Mesendoderm (in vitro differentiated cells): Measurements from ENCODE around the gene CPOX.
A peak's percentile ranks its signal among the peaks of the same experiment; 100 is the strongest.

Experiments used
- DNase-seq: peaks from one replicate; pipeline ENCODE4 v3.0.0; 2013
- H2AK5ac ChIP-seq: 2 replicates; pipeline ENCODE4 v1.6.1; 2013; ENCODE audit warnings: low read length, inconsistent platforms
- H2BK120ac ChIP-seq: 2 replicates; pipeline ENCODE4 v1.6.1; 2013; ENCODE audit warnings: low read depth, mild to moderate bottlenecking, low read length, moderate library complexity, mixed read lengths
- H2BK15ac ChIP-seq: replicated peaks from 2 replicates; pipeline ENCODE4 v1.6.1; 2013; ENCODE audit warnings: low read depth, mild to moderate bottlenecking, moderate library complexity
- H2BK5ac ChIP-seq: 2 replicates; pipeline ENCODE4 v1.6.1; 2013; ENCODE audit warnings: low read length, inconsistent platforms
- H3K18ac ChIP-seq: 2 replicates; pipeline ENCODE4 v1.6.1; 2013; ENCODE audit warnings: mild to moderate bottlenecking, low read length, mixed read lengths
- H3K23ac ChIP-seq: one replicate; pipeline ENCODE4 v1.6.1; 2013; ENCODE audit warnings: low read length
- H3K27ac ChIP-seq: 2 replicates; pipeline ENCODE4 v1.5.1; 2013; ENCODE audit warnings: low read depth, mild to moderate bottlenecking, inconsistent platforms, low read length, moderate library complexity
- H3K27me3 ChIP-seq: 2 replicates; pipeline ENCODE4 v1.6.1; 2013; ENCODE audit warnings: low read length, control low read depth, mild to moderate bottlenecking, inconsistent platforms; ENCODE audit not compliant: insufficient read depth, poor library complexity
- H3K36me3 ChIP-seq: 2 replicates; pipeline ENCODE4 v1.6.1; 2013; ENCODE audit warnings: low read length, inconsistent platforms; ENCODE audit not compliant: control insufficient read depth, insufficient read depth
- H3K4ac ChIP-seq: one replicate; pipeline ENCODE4 v1.6.1; 2013; ENCODE audit warnings: low read depth, mild to moderate bottlenecking, low read length, moderate library complexity
- H3K4me1 ChIP-seq: 2 replicates; pipeline ENCODE4 v1.6.1; 2013; ENCODE audit warnings: low read depth, low read length, inconsistent platforms; ENCODE audit not compliant: control insufficient read depth
- H3K4me2 ChIP-seq: 2 replicates; pipeline ENCODE4 v1.6.1; 2013; ENCODE audit warnings: low read length
- H3K4me3 ChIP-seq: 2 replicates; pipeline ENCODE4 v1.5.1; 2013; ENCODE audit warnings: mild to moderate bottlenecking, low read length
- H3K56ac ChIP-seq: one replicate; pipeline ENCODE4 v1.6.1; 2013; ENCODE audit warnings: low read length
- H3K79me1 ChIP-seq: 2 replicates; pipeline ENCODE4 v1.6.1; 2013; ENCODE audit warnings: low read length, inconsistent platforms
- H3K79me2 ChIP-seq: 2 replicates; pipeline ENCODE4 v1.6.1; 2013; ENCODE audit warnings: mild to moderate bottlenecking, low read length; ENCODE audit not compliant: control insufficient read depth, insufficient read depth
- H3K9ac ChIP-seq: 2 replicates; pipeline ENCODE4 v1.6.1; 2013; ENCODE audit warnings: low read length, inconsistent platforms
- H4K5ac ChIP-seq: one replicate; pipeline ENCODE4 v1.6.1; 2013; ENCODE audit warnings: low read length
- H4K8ac ChIP-seq: one replicate; pipeline ENCODE4 v1.6.1; 2013; ENCODE audit warnings: low read depth, mild to moderate bottlenecking, control low read depth, low read length, moderate library complexity
- WGBS: extraction: QIAGEN DNeasy Blood & Tissue Kit; methylation state at CpG from one replicate; pipeline ENCODE4 v1.1.7; 2013; ENCODE audit warnings: low lambda C conversion rate, missing lambda C conversion rate; ENCODE audit not compliant: insufficient coverage; ENCODE audit errors: extremely low coverage; 5-methylcytosine and 5-hydroxymethylcytosine counted together

Gene CPOX

DNA sequence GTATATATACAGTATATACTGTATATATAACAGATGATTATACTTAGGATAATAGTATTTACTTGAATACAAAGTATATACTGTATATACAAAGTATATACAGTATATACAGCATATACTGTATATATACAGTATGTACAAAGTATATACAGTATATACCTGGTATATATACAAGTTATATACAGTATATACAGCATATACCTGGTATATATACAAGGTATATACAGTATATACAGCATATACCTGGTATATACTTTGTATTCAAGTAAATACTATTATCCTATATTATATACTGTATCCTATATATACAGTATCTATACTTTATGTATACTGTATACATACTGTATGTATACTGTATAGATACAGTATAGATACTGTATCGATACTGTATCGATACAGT, 14.6 kb upstream of the CPOX start:
- H2BK15ac ChIP-seq: no peak overlapping the region
- H3K27me3 ChIP-seq: no peaks in the 10 kb centered on the region
- H3K23ac ChIP-seq: no peak overlapping the region
- H2AK5ac ChIP-seq: no peak overlapping the region
- H3K79me2 ChIP-seq: no peaks in the 10 kb centered on the region
- no peak overlapping the region for H3K4me2 ChIP-seq
- H4K8ac ChIP-seq: no peak overlapping the region
- H3K36me3 ChIP-seq: no peaks in the 10 kb centered on the region
- H2BK120ac ChIP-seq: no peak overlapping the region
- no peak overlapping the region for H3K56ac ChIP-seq
- H3K27ac ChIP-seq: no peak overlapping the region
- no peak overlapping the region for H3K18ac ChIP-seq
- H3K79me1 ChIP-seq: no peaks in the 10 kb centered on the region
- H4K5ac ChIP-seq: no peak overlapping the region
- H3K4me1 ChIP-seq: no peaks in the 10 kb centered on the region
- WGBS: no CpG with 5 or more reads among the region's 2 CpGs
- no peak overlapping the region for H3K4ac ChIP-seq
- no peak overlapping the region for H3K9ac ChIP-seq
- no peak overlapping the region for H2BK5ac ChIP-seq
- DNase-seq: no peak
- no peak overlapping the region for H3K4me3 ChIP-seq

DNA sequence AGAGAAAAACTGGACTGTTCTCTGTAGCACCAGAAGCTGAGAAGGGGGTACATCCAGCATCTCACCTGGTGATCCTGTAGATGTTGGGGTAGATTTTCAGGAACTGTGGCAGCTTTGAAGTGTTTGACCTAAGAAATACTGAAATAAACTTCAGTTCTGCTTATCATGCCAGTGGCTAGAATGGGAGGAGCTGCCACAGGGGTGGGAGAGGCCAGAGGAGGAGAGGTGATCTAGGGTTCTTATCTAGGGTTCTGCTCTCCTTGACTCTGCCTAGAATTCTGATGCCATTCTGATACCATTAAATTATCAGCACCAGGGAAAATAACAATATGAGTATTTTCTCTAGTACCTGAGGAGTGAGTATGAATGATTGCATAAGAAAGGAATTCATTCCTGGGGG, 10.2 kb upstream of the CPOX start:
- H3K56ac ChIP-seq: no peak overlapping the region
- no peak overlapping the region for H3K4ac ChIP-seq
- H3K79me1 ChIP-seq: no peaks in the 10 kb centered on the region
- no peaks in the 10 kb centered on the region for H3K27me3 ChIP-seq
- H2BK5ac ChIP-seq: no peak overlapping the region
- H3K79me2 ChIP-seq: no peaks in the 10 kb centered on the region
- H2BK120ac ChIP-seq: no peak overlapping the region
- H4K8ac ChIP-seq: no peak overlapping the region
- H3K23ac ChIP-seq: no peak overlapping the region
- no peaks in the 10 kb centered on the region for H3K4me1 ChIP-seq
- no peak overlapping the region for H3K4me3 ChIP-seq
- no peak overlapping the region for H4K5ac ChIP-seq
- no peak overlapping the region for H3K4me2 ChIP-seq
- no peak overlapping the region for H3K18ac ChIP-seq
- H2BK15ac ChIP-seq: no peak overlapping the region
- H2AK5ac ChIP-seq: no peak overlapping the region
- H3K9ac ChIP-seq: no peak overlapping the region
- DNase-seq: no peak
- H3K36me3 ChIP-seq: no peaks in the 10 kb centered on the region
- no peak overlapping the region for H3K27ac ChIP-seq

DNA sequence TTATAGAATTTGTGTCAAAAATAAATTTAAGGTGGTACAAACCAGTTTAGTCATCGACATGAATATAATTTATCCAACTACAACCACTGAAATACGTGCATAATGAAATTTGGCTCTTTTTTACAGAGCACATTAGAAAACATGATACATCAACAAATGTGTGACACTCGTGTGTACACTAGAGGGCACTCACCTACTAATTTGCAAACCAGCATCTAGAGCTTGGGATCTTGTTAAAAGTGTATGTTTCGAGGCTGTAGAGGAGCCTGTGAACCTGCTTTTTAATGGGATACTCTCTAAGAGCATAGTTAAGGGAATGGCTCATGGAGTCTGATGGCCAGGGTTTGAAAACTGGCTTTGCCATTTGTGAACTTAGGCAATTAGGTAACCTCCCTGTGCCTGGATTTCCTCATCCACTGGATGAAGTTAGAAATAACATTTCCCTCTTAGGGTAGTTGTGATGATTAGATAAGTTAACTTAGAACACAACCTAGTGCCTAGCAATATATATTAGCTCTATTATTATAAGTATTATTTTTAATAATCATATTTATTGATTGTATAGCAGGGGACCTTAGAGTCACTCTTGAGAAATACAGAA, 8.8 kb upstream of the CPOX start:
- Histone ChIP-seq H3K4me2 (no peak overlapping the region), H3K79me2 (no peaks in the 10 kb centered on the region), H3K27me3 (no peaks in the 10 kb centered on the region)

DNA sequence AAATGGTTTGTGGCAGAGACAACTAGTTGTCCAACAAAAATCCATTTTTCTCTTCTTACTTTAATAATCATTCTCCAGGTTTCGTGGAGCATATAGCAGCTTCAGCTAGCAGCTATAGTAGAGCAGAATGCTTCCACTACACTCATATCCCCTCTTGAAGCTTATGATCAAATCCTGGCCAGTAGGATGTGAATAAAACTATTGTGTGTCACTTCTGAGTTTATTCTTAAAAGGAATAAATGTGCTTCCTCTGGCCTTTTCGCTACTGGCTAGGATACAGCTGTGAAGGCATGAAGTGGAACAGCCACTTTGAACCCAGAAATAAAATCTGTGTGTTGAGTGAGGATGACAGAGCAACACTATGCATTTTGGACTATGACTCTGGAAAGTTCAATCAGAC, 7.8 kb upstream of the CPOX start:
- Histone ChIP-seq H3K27me3 (no peaks in the 10 kb centered on the region), H2BK120ac (no peak overlapping the region), H3K4me1 (no peaks in the 10 kb centered on the region), H3K23ac (no peak overlapping the region), H3K56ac (no peak overlapping the region), H3K36me3 (no peaks in the 10 kb centered on the region), H3K4ac (no peak overlapping the region), H4K8ac (no peak overlapping the region), H3K4me3 (no peak overlapping the region), H4K5ac (no peak overlapping the region), H3K79me1 (no peaks in the 10 kb centered on the region), H3K79me2 (no peaks in the 10 kb centered on the region), H2BK5ac (no peak overlapping the region), H3K9ac (no peak overlapping the region), H2AK5ac (no peak overlapping the region), H2BK15ac (no peak overlapping the region), H3K27ac (no peak overlapping the region), H3K4me2 (no peak overlapping the region), H3K18ac (no peak overlapping the region)
- DNase-seq: no peak
- WGBS: no CpG with 5 or more reads among the region's 2 CpGs

More for the DNA sequence above, 8.8 kb upstream of the CPOX start:
- H3K36me3 ChIP-seq: no peaks in the 10 kb centered on the region
- H4K5ac ChIP-seq: no peak overlapping the region
- H3K4me3 ChIP-seq: no peak overlapping the region
- no peak overlapping the region for H3K27ac ChIP-seq
- H3K23ac ChIP-seq: no peak overlapping the region
- no peak overlapping the region for H3K4ac ChIP-seq
- no peak overlapping the region for H4K8ac ChIP-seq
- no peak overlapping the region for H3K9ac ChIP-seq
- no CpG with 5 or more reads among the region's 4 CpGs for WGBS
- no peak overlapping the region for H2BK120ac ChIP-seq
- H2AK5ac ChIP-seq: no peak overlapping the region
- peak; percentile 71 for DNase-seq
- H3K56ac ChIP-seq: no peak overlapping the region
- no peak overlapping the region for H3K18ac ChIP-seq
- no peaks in the 10 kb centered on the region for H3K79me1 ChIP-seq
- no peak overlapping the region for H2BK15ac ChIP-seq
- H3K4me1 ChIP-seq: no peaks in the 10 kb centered on the region
- H2BK5ac ChIP-seq: no peak overlapping the region

DNA sequence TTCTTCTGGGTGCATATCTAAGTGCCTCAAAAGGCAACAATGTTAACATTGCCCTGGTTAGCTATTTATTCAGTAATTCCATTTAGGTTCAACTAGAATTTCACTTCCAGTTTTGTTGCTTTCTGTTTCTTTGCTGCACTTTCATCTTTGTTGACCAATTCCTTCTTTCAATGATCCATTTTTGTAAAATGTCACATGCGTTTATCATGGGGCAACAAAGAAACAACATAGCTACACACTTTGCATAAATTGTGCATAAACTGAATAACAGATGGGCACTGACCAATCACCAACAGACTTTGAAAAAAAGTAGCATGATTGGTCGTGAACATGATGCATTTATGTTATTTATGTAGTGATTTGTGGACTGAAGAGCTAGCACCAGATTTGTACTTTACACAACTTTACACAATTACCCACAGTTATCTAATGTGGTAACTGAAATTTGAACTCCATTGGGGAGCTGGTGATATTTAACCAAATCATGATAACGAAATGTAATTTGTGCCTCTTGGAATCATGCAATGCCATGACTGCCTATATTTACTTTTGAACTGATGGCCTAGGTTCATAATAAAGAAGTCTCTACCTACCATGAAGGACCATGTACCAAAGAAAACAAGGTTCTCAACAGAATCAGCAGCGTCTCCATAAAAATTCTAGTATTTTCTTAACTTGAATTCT, 7.1 kb upstream of the CPOX start:
- no peak overlapping the region for H3K23ac ChIP-seq
- H3K27me3 ChIP-seq: no peaks in the 10 kb centered on the region
- no CpG with 5 or more reads among the region's 4 CpGs for WGBS
- H3K18ac ChIP-seq: no peak overlapping the region
- H2BK5ac ChIP-seq: no peak overlapping the region
- no peaks in the 10 kb centered on the region for H3K36me3 ChIP-seq
- H3K27ac ChIP-seq: no peak overlapping the region
- no peak overlapping the region for H4K5ac ChIP-seq
- no peak overlapping the region for H4K8ac ChIP-seq
- H3K4me2 ChIP-seq: no peak overlapping the region
- no peaks in the 10 kb centered on the region for H3K79me1 ChIP-seq
- no peak overlapping the region for H2AK5ac ChIP-seq
- no peak overlapping the region for H2BK120ac ChIP-seq
- no peak overlapping the region for H3K56ac ChIP-seq
- H3K4ac ChIP-seq: no peak overlapping the region
- no peaks in the 10 kb centered on the region for H3K79me2 ChIP-seq
- no peaks in the 10 kb centered on the region for H3K4me1 ChIP-seq
- H3K9ac ChIP-seq: no peak overlapping the region
- no peak for DNase-seq
- no peak overlapping the region for H3K4me3 ChIP-seq
- no peak overlapping the region for H2BK15ac ChIP-seq
